Activated CD8-positive, alpha-beta T cell treated with anti-CD3 and anti-CD28 coated beads, Interleukin-2, amount 10 ng/mL, durations not matched to agents 7 days and 5 days (primary cell): Measurements from ENCODE around the gene SELE. TPM values are rescaled to one million over a fixed set of nuclear protein-coding genes. Genes with fewer than 3 reads are reported as not detected.
A peak's percentile ranks its signal among the peaks of the same experiment; 100 is the strongest.

Experiments used
- ATAC-seq: fragments of 150-1000 bp; cut with Tn5 transposase; one replicate; pipeline ENCODE4 v1.10.0; 2021; ENCODE audit warnings: moderate library complexity
- CTCF ChIA-PET: fragments of 350-600 bp; sonication (Branson Sonifier 250); formaldehyde crosslinking; loops from one replicate; lab custom pipeline; 2021; ENCODE audit warnings: antibody characterized with exemption; lab: Charles Lee
- POLR2A ChIA-PET: fragments of 350-600 bp; sonication (Branson Sonifier 250); formaldehyde crosslinking; loops from one replicate; lab custom pipeline; 2021; ENCODE audit warnings: antibody characterized with exemption; lab: Charles Lee
- DNase-seq: peaks from one replicate; pipeline ENCODE4 v3.0.0-alpha.2; 2020
- H3K27ac Mint-ChIP-seq: one replicate; pipeline ENCODE4 v1.8.0; 2021; ENCODE audit warnings: mild to moderate bottlenecking, mixed read lengths
- H3K27me3 Mint-ChIP-seq: one replicate; pipeline ENCODE4 v1.8.0; 2021; ENCODE audit warnings: low read depth, mixed read lengths
- H3K36me3 Mint-ChIP-seq: one replicate; pipeline ENCODE4 v1.8.0; 2021; ENCODE audit warnings: low read depth, mixed read lengths
- H3K4me1 Mint-ChIP-seq: one replicate; pipeline ENCODE4 v1.8.0; 2021; ENCODE audit warnings: low read depth, mixed read lengths
- H3K4me3 Mint-ChIP-seq: one replicate; pipeline ENCODE4 v1.8.0; 2021; ENCODE audit warnings: mild to moderate bottlenecking, mixed read lengths
- H3K9me3 Mint-ChIP-seq: one replicate; pipeline ENCODE4 v1.8.0; 2022; ENCODE audit warnings: mixed read lengths; ENCODE audit not compliant: insufficient read depth
- total RNA-seq, 2 experiments: library from RNA; stranded (reverse); gene quantifications; one replicate each; pipeline ENCODE4 v1.2.3, GENCODE V29; 2021

SELE gene
- total RNA-seq, 2 experiments from 2014 or later = not detected

DNA sequence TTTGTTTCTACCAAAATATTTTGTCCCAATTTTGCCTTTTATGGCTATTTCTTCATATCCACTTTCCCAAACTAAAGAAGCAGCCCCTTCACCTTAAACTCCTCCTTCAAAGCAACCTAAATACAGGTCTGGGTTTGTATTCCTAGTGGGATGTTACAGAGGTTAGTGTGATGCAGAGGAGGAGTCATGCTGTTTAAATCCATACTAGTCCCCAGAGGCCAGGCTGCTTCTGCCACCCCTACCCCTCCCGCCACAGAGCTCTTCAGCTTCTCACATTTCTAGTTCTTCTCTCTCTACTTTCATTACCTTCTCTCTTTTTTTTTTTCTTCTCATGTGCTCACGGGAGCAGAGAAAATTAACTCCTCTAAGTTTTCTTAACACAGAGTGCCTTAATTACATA is 51.8 kb downstream of the SELE start:
- no peak overlapping the region for H3K4me3 Mint-ChIP-seq
- CTCF ChIA-PET = interaction anchor here (0.7 to 4.7 kb wide), 6 partner anchors 11 to 80 kb away, joined by 3 to 40 read pairs (median 8); no protein-coding TSS in a partner anchor

DNA sequence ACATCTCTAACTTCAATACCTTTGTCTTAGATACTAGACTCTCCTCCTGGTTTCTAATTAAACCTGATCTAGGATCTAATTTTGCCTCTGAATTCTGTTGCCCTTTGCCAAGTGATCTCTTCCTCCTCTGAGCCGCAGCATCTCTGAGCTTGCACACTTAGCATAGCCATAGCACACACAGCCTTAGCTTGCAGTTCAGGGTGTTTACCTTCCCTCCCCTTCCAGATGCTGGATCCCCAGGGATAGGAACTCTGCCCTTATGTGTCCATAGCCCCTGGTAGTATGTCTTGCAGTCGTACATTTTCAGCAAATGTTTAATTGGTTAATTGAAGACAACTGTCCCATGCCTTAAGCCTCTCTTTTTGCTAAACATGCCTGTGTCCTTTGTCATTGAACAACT is 52.7 kb downstream of the SELE start:
- ChIA-PET POLR2A (interaction anchor here (1.3 to 1.7 kb wide), 3 partner anchors 18 to 114 kb away, joined by 4 to 6 read pairs (median 4); partner anchors contain the start of gene METTL18), CTCF (interaction anchor here (1.3 to 4.7 kb wide), 6 partner anchors 12 to 79 kb away, joined by 3 to 40 read pairs (median 8); no protein-coding TSS in a partner anchor)
- H3K4me1 Mint-ChIP-seq = peaks cover 50% of the 10 kb centered on the region
- H3K4me3 Mint-ChIP-seq = no peak overlapping the region
- H3K36me3 Mint-ChIP-seq = no peaks in the 10 kb centered on the region
- H3K27ac Mint-ChIP-seq = peak overlapping the region; percentile 41
- H3K9me3 Mint-ChIP-seq = no peaks in the 10 kb centered on the region
- no peaks in the 10 kb centered on the region for H3K27me3 Mint-ChIP-seq
- DNase-seq (no peak), ATAC-seq (peak; percentile 38)

More for the DNA sequence above, 51.8 kb downstream of the SELE start:
- no peak for ATAC-seq
- no peak for DNase-seq
- H3K9me3 Mint-ChIP-seq = no peaks in the 10 kb centered on the region
- POLR2A ChIA-PET = interaction anchor here (1.7 to 1.8 kb wide), 3 partner anchors 10 to 26 kb away, joined by 4 to 12 read pairs (median 6); no protein-coding TSS in a partner anchor
- H3K4me1 Mint-ChIP-seq = peaks cover 41% of the 10 kb centered on the region
- H3K36me3 Mint-ChIP-seq = no peaks in the 10 kb centered on the region
- H3K27me3 Mint-ChIP-seq = no peaks in the 10 kb centered on the region
- peak overlapping the region; percentile 37 for H3K27ac Mint-ChIP-seq

DNA sequence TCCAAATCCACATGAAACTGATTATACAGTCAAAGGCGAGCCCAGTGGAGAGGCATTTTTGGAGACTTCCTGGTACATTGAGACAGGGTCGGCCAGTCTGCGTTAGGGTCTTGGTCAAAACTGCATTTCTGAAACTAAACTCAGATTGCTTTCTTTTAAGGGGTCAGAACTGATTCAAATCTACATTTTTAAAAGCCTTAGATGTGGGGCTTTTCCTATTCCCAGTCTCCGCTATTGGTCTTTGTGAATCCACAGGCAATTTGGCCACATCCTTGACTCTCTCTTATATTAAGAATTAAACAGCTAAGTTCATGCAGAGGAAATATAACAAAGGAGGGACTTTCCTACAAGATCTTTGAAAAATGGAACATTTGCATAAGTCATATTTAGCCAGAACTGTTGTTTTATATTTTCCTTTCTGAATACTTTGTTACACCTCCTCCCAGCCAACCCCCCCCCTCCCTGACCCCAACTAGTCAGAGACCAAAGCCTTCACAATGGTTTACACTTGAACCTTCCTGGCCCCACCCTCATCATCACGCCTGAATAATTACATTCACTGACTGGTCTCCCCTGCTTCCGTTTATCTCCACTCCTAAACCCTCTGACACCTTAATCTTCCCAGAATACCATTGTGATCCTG is 53.4 kb downstream of the SELE start:
- CTCF ChIA-PET = interaction anchor here (1.2 to 4.7 kb wide), 5 partner anchors 9 to 78 kb away, joined by 3 to 40 read pairs (median 12); no protein-coding TSS in a partner anchor
- Mint-ChIP-seq H3K36me3 (no peaks in the 10 kb centered on the region), H3K27ac (peak overlapping the region; percentile 41), H3K4me1 (peaks cover 56% of the 10 kb centered on the region), H3K4me3 (no peak overlapping the region), H3K27me3 (no peaks in the 10 kb centered on the region), H3K9me3 (no peaks in the 10 kb centered on the region)
- peak; percentile 45 for ATAC-seq
- DNase-seq = no peak
- POLR2A ChIA-PET = interaction anchor here (1.3 to 1.7 kb wide), 3 partner anchors 19 to 115 kb away, joined by 4 to 6 read pairs (median 4); partner anchors contain the start of gene METTL18

DNA sequence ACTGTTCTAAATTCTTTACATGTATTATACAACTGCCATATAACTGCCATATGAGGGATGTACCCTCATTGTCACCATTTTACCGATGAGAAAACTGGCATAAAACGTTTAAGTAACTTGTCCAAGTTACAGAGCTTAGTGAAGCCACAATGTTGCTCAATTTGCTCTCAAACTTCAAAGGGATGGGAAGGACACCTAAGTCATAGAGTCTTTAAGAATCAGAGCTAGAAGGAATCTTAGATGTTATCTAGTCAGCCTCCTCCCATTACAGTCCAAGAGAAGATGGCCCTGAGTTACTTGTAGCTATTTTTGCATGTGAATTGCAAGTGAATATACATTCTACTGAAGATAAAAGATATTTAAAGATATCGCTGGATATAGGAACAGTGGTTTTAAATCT is 54.2 kb downstream of the SELE start:
- H3K36me3 Mint-ChIP-seq = no peaks in the 10 kb centered on the region
- ATAC-seq (no peak), DNase-seq (no peak)
- no peaks in the 10 kb centered on the region for H3K27me3 Mint-ChIP-seq
- peaks cover 57% of the 10 kb centered on the region for H3K4me1 Mint-ChIP-seq
- H3K9me3 Mint-ChIP-seq = no peaks in the 10 kb centered on the region
- ChIA-PET CTCF (interaction anchor here (1.2 to 4.7 kb wide), 4 partner anchors 8 to 78 kb away, joined by 3 to 40 read pairs (median 5); no protein-coding TSS in a partner anchor), POLR2A (interaction anchor here (0.7 kb wide), 1 partner anchor 19 kb away, joined by 3 read pairs; no protein-coding TSS in a partner anchor)
- H3K4me3 Mint-ChIP-seq = no peak overlapping the region
- no peak overlapping the region for H3K27ac Mint-ChIP-seq

DNA sequence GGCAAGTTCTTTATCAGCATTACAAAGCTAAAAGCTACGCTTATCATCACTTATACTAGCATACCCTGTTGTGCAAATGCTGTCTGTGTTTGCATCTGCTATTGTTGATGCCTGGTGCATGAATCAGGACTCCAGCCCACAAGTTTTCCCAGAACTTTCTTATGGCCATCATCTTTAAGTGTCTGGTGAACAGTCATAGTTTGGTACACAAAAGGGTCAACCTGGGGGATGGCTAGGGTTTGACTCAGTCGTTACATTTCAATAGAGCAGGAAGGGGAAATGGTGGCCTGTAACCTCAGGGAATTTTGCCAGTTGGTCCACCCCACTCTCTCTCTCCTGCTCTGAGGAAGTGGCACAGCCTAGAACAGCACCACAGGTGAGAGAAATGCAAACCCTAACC is 57.9 kb downstream of the SELE start:
- Mint-ChIP-seq H3K4me1 (peaks cover 41% of the 10 kb centered on the region), H3K36me3 (peaks cover 7% of the 10 kb centered on the region), H3K9me3 (no peaks in the 10 kb centered on the region), H3K4me3 (no peak overlapping the region), H3K27ac (no peak overlapping the region), H3K27me3 (no peaks in the 10 kb centered on the region)
- CTCF ChIA-PET = interaction anchor here (0.9 to 2.5 kb wide), 6 partner anchors 14 to 90 kb away, joined by 4 to 19 read pairs (median 6); partner anchors contain the start of gene F5
- POLR2A ChIA-PET = interaction anchor here (1.5 kb wide), 1 partner anchor 36 kb away, joined by 3 read pairs; no protein-coding TSS in a partner anchor
- ATAC-seq = peak; percentile 40
- no peak for DNase-seq

Other genes with a start within 250 kb of the SELE start
- gene SLC19A2, start 248.1 kb downstream of the SELE start, total RNA-seq = 1 to 10 TPM; 4.8 to 5.8 TPM
- gene F5, start 147.6 kb downstream of the SELE start, total RNA-seq = 1 to 10 TPM; 1.4 to 1.6 TPM
- gene SELP, start 104.0 kb downstream of the SELE start, total RNA-seq = under 1 TPM in 1 of 2 experiments, not detected in 1; 0.13 TPM
- gene SELL, start 22.5 kb downstream of the SELE start, total RNA-seq = 100 to 1,000 TPM; 192 to 222 TPM
- 10 to 100 TPM in 1 of 2 experiments, 1 to 10 TPM in 1; 9.8 to 10.2 TPM for gene METTL18, start 60.8 kb upstream of the SELE start, total RNA-seq
- gene SCYL3, start 159.8 kb upstream of the SELE start, total RNA-seq = 10 to 100 TPM; 14.6 to 15.1 TPM